ENCODE measurements around the gene TBX10.

TBX10 gene

GRCh38 chr11:67670316-67671210 is 31.0 kb upstream of the TBX10 start:
- Mint-ChIP-seq H3K4me3 (no peak overlapping the region), H3K4me1 (no peaks in the 10 kb centered on the region), H3K27me3 (ENCODE audit: low read depth) (peaks cover 6% of the 10 kb centered on the region), H3K36me3 (ENCODE audit: low read depth) (no peaks in the 10 kb centered on the region), H3K27ac (no peak overlapping the region), H3K9me3 (no peaks in the 10 kb centered on the region)
- TF ChIP-seq, protein P1, sequence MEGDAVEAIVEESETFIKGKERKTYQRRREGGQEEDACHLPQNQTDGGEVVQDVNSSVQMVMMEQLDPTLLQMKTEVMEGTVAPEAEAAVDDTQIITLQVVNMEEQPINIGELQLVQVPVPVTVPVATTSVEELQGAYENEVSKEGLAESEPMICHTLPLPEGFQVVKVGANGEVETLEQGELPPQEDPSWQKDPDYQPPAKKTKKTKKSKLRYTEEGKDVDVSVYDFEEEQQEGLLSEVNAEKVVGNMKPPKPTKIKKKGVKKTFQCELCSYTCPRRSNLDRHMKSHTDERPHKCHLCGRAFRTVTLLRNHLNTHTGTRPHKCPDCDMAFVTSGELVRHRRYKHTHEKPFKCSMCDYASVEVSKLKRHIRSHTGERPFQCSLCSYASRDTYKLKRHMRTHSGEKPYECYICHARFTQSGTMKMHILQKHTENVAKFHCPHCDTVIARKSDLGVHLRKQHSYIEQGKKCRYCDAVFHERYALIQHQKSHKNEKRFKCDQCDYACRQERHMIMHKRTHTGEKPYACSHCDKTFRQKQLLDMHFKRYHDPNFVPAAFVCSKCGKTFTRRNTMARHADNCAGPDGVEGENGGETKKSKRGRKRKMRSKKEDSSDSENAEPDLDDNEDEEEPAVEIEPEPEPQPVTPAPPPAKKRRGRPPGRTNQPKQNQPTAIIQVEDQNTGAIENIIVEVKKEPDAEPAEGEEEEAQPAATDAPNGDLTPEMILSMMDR (IDR thresholded peaks at IDR 0.05; ENCODE audit: unreplicated experiment in 3 of 3) = no peak

DNA sequence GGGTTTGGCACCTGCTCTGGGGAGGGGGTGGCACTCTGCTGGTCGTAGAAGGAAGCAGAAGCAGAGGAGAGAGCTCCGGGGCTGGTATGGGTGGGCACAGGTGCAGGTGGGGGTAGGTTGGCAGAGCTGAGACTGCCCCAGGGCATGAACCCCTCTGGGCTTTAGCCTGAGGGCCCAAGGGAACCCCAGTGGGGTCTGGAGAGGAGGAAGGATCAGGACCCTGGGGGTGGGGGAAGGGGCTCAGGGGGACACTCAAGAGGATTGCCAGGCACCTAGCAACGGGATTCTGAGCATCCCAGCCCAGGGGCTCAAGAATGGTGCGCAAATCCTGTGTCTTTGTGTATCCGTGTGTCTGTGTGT is 28.6 kb upstream of the TBX10 start:
- Mint-ChIP-seq H3K4me3 (no peak overlapping the region), H3K36me3 (ENCODE audit: low read depth) (no peaks in the 10 kb centered on the region), H3K27ac (no peak overlapping the region)

GRCh38 chr11:67667490-67668191 is 28.1 kb upstream of the TBX10 start:
- H3K4me3 Mint-ChIP-seq = no peak overlapping the region
- no peaks in the 10 kb centered on the region for H3K27me3 Mint-ChIP-seq (ENCODE audit: low read depth)
- no peak overlapping the region for H3K27ac Mint-ChIP-seq
- no peaks in the 10 kb centered on the region for H3K4me1 Mint-ChIP-seq
- no peaks in the 10 kb centered on the region for H3K9me3 Mint-ChIP-seq
- H3K36me3 Mint-ChIP-seq (ENCODE audit: low read depth) = no peaks in the 10 kb centered on the region
- TF ChIP-seq, protein P1 (IDR thresholded peaks at IDR 0.05; ENCODE audit: unreplicated experiment in 3 of 3) = no peak

More for the DNA sequence above, 28.6 kb upstream of the TBX10 start:
- Mint-ChIP-seq H3K4me1 (no peaks in the 10 kb centered on the region), H3K9me3 (no peaks in the 10 kb centered on the region), H3K27me3 (ENCODE audit: low read depth) (peaks cover under 1% of the 10 kb centered on the region)
- TF ChIP-seq, protein P1 (IDR thresholded peaks at IDR 0.05; ENCODE audit: unreplicated experiment in 3 of 3) = no peak

- no peaks in the 10 kb centered on the region for H3K36me3 Mint-ChIP-seq (ENCODE audit: low read depth)
- H3K4me1 Mint-ChIP-seq = no peaks in the 10 kb centered on the region
- TF ChIP-seq, protein P1 (IDR thresholded peaks at IDR 0.05; ENCODE audit: unreplicated experiment in 3 of 3) = no peak
- H3K27me3 Mint-ChIP-seq (ENCODE audit: low read depth) = peaks cover 6% of the 10 kb centered on the region
- no peak overlapping the region for H3K4me3 Mint-ChIP-seq
- no peak overlapping the region for H3K27ac Mint-ChIP-seq
- H3K9me3 Mint-ChIP-seq = no peaks in the 10 kb centered on the region
Observed at GRCh38 chr11:67666676-67667489, 27.3 kb upstream of the TBX10 start.

- Mint-ChIP-seq H3K27me3 (ENCODE audit: low read depth) (peaks cover 6% of the 10 kb centered on the region), H3K27ac (no peak overlapping the region), H3K4me1 (no peaks in the 10 kb centered on the region), H3K9me3 (no peaks in the 10 kb centered on the region), H3K36me3 (ENCODE audit: low read depth) (no peaks in the 10 kb centered on the region), H3K4me3 (no peak overlapping the region)
- TF ChIP-seq, protein P1 (IDR thresholded peaks at IDR 0.05; ENCODE audit: unreplicated experiment in 3 of 3) = no peak
Observed at GRCh38 chr11:67666303-67666645, 26.7 kb upstream of the TBX10 start.
